Stimulated activated CD4-positive, alpha-beta T cell treated with anti-CD3 and anti-CD28 coated beads, TNF-alpha, amount 100 ng/mL, for 48 hours (primary cell): ENCODE measurements around the gene MYO5C.

ENCODE experiments used
- DNase-seq, 3 donors: peaks; one replicate each; pipeline ENCODE4 v3.0.0-alpha.2; 2020; ENCODE audit warnings: low read depth in 3 of 3

The MYO5C gene

GRCh38 chr15:52146261-52146660 is 149.3 kb downstream of the MYO5C start:
- no peak for DNase-seq

- DNase-seq: no peak
Observed at GRCh38 chr15:52144656-52145178, 150.9 kb downstream of the MYO5C start.

- DNase-seq: no peak
Observed at GRCh38 chr15:52143873-52144272, 151.7 kb downstream of the MYO5C start.
